Gastrocnemius medialis (tissue), 4 donors: ENCODE results near the gene MYO3B.

Experiments
- CTCF ChIP-seq, 5 experiments: fragments of 450-650 bp in 3 of 5; fragments of 200-600 bp in 2 of 5; sonication (generic) in 2 of 5; IDR thresholded peaks in 4 of 5; conservative IDR thresholded peaks in 1 of 5; 1 replicate in 4 of 5; 2 replicates in 1 of 5; pipeline ENCODE4 v1.5.1; 2016 to 2019; ENCODE audit warnings: antibody characterized with exemption in 5 of 5, mild to moderate bottlenecking in 3 of 5, moderate library complexity in 3 of 5
- POLR2A ChIP-seq, 2 donors: fragments of 450-650 bp; IDR thresholded peaks; one replicate each; pipeline ENCODE4 v1.6.1; 2017; ENCODE audit warnings: antibody characterized with exemption in 2 of 2, mild to moderate bottlenecking in 2 of 2, moderate library complexity in 2 of 2

DNA sequence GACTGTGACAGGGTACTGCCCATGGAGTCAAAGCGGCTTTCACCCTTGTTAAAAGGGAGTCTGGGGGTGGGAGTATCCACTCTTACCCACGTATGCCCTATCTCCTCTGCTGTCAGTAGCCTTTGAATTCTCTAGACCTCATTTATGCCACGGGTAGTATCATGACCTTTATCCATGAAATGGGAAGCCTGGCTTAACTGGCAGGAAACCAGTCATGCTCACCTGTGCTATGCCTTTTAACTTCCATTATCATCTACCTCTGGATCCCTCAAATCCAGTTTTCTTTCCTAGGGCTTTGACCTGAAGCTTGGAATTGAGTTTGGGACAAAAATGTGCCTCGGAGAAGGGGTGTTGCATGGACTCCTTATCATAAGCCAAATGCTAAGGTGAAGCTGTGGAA lies 30.0 kb downstream of the MYO3B start:
- TF ChIP-seq CTCF (IDR thresholded peaks at IDR 0.05 in 4 of 5, conservative IDR thresholded peaks at IDR 0.05 in 1 of 5) (no peak), POLR2A (IDR thresholded peaks at IDR 0.05) (no peak)
